NCI-H2171 treated with DMSO at 0.1 percent for 48 hours (cell line): Measurements from ENCODE around the gene ALDH3A1.
A peak's percentile ranks its signal among the peaks of the same experiment; 100 is the strongest.

Source experiments
- DNase-seq: peaks from one replicate; lab custom pipeline; 2025; lab: John Stamatoyannopoulos, UW

Gene ALDH3A1

DNA sequence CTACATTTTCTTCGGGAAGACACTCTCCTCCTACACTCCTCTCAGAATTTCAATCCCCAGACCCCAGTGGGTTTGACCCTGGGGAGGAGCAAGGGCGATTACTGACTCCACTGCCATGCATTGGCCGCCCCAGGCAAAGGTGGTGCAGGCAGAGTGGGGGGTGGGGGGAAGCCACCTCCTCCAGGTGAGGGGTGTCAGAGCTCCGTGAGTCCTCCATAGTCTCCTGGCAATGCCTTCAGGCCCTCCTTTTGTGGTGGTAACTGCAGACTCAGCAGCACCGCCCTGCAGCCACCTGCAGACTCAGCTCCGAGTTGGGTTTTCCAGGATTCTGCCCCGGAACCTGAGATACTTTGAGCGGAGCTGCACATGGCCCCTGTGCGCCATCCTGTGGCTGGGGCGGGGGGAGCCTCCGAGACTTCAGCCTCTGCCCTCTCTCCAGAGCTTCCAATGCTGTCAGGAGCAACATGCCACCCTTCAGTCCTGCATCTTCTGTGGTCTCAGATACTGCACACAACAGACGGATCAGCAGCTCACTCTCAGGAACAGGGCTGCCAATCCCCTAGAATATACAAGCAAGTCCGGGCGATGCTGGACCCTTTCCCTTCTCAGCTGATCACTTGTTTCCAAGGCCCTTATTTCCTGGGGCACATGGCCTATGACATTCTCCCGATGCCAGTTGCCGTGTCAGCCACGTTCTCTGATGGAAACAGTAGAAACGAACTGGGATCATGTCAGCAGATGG lies 29.3 kb downstream of the ALDH3A1 start:
- DNase-seq, result no peak

DNA sequence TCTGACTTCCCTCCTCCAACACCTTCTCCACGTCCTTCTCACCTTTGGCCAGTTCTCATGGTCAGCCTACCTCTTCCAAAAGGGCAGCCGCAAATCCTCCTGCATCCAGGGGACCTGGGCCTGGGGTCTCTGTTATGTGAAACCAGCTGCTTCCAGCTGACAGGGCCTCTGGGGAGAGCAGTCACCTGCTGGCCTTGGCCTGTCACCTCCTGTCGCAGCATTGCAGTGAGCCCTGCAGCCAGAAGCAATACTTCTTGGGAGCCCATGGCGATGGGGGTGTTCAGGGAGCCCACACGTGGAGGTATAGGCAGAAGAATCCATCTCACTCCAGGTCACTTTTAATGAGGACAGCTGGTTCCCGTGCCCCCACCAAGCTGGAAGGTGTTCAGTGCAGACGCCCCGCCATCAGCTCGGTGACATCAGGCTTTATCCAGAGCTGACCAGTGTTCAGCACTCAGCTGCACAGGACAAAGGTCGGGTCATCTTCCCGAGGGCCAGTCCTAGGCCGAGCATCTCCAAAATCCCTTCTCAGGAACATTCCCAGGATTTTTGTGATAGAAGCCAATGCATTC lies 30.0 kb downstream of the ALDH3A1 start:
- DNase-seq, result no peak

DNA sequence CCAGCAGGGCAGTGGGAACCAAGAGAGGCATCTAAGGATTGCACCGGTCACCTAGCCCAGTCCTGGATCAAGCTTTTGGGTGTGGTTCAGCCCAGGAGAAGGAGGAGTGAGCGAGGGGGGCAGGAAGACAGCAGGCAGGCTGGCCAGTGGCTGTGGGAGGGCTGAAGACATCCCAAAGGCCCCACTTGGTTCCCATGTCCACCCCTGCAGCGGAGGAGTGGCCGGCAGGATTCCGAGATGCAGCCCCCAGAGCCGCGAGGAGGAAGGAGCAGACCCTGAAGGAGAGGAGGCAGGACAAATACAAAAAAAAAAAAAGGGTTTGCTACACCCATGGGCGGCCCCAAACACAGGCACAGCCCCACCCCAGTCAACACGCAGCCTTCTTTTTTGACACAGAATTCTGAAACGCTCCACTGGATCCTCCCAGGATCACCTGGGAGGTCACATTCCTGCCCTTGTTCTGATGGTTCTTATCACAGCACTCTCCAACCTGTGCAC lies 30.6 kb downstream of the ALDH3A1 start:
- no peak for DNase-seq

DNA sequence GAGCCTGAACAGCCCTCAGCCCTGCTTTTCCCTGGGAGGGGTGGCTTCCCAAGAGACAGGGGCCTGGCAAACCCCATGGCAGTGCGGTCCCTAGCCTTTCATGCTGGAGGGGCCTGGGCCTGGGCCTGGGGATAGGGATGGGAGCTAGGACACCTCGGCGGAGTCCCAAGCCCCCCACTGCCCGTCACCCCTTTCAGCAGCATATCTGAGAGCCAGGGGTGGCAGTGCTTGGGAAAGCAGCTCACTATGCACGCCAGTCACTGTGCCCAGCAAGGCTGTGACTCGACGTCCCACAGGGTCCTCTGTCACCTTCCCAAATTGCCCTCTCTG lies 31.1 kb downstream of the ALDH3A1 start:
- DNase-seq, result no peak

DNA sequence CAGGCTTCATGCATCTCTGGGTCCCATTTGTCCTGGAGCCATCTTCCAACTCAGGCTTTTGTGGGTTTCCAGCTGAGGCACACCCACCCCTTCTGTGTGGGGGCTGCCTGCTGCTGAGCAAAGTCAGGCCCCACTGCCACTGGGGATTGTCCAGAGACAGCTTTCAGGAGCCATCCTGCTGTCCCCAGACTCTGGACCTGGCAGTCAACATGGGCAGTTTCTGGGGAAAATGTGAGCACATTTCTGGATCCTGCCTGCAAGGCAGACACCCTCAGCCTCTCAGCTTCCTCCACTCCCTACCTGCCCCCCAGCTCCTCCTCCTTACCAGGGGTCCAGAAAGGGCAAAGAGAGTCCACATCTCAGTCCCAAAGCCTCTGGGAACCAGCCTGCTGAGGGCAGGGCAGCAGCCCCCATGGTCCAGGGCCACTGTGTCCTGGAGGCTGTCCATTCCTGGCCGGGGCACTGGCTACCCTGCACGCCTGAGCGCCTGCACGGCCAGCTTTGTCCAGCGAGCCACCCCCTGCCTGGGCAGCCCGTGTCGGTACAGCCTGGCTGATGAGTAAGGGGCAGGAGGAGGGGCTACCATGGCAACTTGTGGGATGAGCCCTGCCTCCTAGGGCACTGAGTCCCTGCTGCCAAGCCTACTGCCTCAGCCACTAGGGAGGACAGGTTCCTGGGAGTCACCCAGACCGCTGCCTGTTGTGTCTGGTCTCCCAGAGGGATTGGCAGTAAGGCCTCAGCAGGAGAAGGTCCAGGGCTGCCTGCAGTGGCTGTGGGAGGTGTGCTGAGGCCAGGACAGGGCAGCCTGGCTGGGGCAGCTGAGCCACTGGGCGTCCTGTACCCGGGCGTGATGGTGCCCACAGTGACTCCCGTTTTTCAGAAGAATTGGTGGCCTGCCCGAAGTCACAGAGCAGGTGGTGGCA lies 31.7 kb downstream of the ALDH3A1 start, which contains the start of gene SLC47A2:
SLC47A2 (minus strand) TSS at position 477 of the 923 bp plus-strand sequence; CDS start at position 448, 29 bp downstream.
- no peak for DNase-seq

DNA sequence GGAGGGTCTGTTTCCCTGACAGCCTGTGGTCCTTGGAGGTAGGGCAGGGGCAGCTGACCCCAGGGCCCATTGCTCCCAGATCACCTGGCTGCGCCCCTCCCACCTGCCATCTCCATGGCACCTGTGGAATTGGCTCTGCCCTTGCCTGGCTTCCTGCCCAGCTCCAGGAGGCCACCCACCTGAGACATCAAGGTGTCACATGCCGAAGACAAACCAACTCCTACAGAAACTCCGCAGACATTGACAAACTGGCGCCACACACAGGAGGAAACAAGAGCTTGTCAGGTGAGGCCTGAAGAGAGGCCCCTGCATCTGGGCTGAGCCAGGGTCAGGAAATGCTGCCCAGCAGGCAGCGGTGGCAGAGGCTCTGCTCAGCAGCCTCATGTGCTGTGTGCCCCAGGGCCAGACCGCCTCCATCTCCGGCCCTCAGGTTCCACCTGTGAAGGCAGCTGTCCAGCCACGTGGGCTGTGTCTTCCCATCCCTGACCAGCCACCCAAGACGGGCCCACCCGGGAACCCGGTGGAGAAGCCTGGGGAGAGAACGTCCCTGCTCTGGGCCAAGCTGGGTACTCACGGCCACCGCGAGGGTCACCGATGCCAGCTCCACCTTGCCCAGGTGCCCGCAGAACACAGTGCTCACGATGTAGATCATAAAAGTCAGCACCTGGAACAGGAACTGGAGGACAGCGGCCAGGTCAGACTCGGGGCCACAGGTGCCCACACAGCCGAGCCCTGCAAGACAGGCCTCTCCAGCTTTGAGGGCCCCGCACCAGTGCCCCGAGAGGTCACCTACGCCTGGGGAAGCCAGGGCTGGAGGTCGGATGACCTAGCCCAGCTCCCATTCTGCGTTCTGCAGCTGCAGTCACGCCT lies 33.3 kb downstream of the ALDH3A1 start:
- DNase-seq, result peak; percentile 31

- no peak for DNase-seq
These were observed 34.2 kb downstream of the ALDH3A1 start for GRCh38 chr17:19713901-19714361.

DNA sequence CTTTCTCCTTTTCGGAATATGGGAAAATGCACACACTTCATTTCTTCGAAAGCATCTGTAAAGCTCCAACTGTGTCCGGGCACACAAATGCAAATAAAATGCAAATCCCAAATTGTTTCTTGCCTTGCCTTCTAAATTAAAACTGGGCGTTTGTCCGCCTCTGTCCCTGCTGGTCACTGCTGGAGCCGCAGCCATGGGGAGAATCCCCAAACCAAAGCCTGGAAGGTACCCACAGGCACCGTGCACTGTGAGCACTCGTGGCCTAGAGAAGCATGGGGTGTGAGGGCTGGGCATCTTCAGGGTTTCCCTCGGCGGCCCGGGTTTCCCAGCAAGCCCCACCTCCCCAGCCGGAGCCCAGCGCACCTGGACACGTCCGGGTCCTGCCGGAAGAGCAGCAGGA lies 34.6 kb downstream of the ALDH3A1 start:
- no peak for DNase-seq

DNA sequence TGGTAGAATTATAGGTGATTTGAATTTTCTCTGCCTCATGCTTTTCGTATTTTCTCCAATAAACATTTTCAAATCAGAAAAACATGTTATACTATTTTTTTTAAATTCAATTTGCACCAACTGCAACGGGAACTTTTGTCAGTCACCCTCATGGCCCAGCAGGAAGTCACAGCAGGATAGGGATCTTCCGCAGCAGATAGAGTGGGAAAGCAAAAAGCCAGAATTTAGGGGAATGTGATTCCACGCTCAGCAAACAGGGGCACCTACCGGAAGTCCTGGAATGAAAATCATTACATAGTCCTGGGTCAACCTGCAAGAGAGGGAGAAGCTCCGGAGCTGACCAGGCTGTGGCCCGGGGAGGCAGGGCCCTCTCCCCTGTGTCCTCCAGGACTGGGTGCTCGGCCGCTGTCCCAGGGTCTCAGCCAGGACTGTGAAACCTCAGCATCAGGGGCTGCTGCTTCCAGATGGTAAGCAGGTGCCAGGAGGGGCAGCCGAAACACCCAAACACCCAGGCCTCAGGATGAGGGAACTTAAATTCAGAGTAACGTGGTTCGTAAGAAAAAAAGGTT lies 35.6 kb downstream of the ALDH3A1 start:
- DNase-seq, result no peak

GRCh38 chr17:19709841-19710240 lies 38.3 kb downstream of the ALDH3A1 start:
- DNase-seq, result no peak

DNA sequence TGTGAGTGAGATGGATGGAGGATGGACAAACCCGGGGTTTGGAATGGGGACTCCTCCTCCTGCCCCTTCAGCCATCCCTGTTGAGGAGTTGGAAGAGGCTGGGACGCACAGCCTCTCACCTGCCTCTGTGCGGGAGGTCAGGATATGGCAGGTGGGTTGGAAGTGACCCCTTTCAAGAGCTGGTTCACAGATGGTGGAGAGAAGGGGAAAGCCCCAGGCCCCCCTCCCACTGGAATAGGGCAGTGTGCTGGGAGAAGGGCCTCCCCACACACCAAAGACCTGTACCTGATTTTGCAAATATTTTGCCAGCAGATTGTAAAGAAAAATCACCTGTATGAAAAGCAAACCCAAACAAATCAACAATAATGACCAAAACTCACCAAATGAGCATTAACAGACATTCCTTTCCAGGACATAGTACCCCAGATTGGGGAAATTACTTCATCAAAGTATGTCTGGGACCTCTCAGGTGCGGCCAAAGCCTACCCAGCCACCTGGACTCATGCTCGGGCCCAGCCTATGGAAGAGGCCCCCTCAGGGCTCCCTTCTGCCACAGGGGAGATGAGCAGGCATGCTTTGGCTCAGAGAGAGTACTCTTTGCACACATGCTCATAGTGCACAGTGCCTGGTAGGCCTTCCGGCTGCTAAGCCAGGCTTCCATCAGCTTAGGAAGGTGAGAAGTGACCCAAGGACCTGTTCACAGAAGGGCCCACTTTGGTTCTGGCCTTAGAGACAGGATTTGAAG lies 39.5 kb downstream of the ALDH3A1 start:
- DNase-seq, result no peak

- peak; percentile 52 for DNase-seq
These were observed 40.3 kb downstream of the ALDH3A1 start for GRCh38 chr17:19707728-19708221.

- peak; percentile 98 for DNase-seq
These were observed 41.0 kb downstream of the ALDH3A1 start for GRCh38 chr17:19706791-19707727.

GRCh38 chr17:19705771-19706770 lies 42.0 kb downstream of the ALDH3A1 start:
- peak; percentile 78 for DNase-seq

GRCh38 chr17:19705201-19705600 lies 42.9 kb downstream of the ALDH3A1 start:
- no peak for DNase-seq

DNA sequence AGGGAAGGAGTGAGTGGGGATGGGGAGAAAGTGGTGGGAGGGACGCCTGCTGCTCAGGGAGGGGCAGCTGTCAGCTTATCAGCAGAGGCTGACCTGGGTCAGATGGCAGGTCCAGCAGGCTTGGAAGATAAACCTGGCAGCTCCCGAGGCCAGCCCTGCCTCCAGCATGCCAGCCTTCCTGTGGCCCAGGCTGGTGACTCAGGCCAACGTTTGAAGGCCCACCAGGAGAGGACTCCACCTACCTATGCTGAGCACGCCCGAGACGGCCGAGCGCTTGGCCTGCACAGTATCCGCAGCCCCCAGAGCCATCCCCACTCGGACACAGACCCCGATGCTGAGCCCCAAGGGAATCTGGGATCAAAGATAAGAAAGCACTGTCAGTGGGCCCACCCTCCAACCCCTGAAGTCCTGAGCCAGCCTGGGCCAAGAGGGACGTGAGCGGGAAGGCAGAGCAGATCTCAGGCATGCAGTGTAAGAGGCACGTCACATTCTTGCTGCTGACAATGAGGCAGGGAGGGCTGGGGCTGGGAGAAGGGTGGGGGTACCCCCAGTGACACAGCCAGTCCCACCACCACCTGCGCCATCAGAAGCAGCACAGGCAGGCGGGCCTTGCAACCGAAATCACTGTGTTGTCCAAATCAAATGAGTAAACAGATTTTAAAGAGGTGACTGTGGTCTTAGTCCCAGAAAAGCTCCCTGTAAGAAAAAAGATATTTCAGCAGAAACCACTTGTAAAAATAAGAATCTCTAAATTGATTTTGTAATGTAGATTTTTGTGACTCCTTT lies 44.1 kb downstream of the ALDH3A1 start:
- DNase-seq, result no peak
